Activated naive CD8-positive, alpha-beta T cell treated with anti-CD3 and anti-CD28 coated beads, Interleukin-2, amount 10 ng/mL, durations not matched to agents 7 days and 5 days (primary cell): ENCODE measurements around the gene ATOH8. TPM values are rescaled to one million over a fixed set of nuclear protein-coding genes. Genes with fewer than 3 reads are reported as not detected.

Source experiments
- ATAC-seq: fragments of 150-1000 bp; cut with Tn5 transposase; one replicate; pipeline ENCODE4 v1.10.0; 2021; ENCODE audit warnings: low read depth, moderate library complexity
- POLR2A ChIA-PET: fragments of 350-600 bp; sonication (Branson Sonifier 250); formaldehyde crosslinking; loops from one replicate; lab custom pipeline; 2021; ENCODE audit warnings: antibody characterized with exemption; lab: Charles Lee
- DNase-seq: peaks from one replicate; pipeline ENCODE4 v3.0.0; 2021
- H3K27ac Mint-ChIP-seq: one replicate; pipeline ENCODE4 v1.8.0; 2022; ENCODE audit warnings: mild to moderate bottlenecking, mixed read lengths
- H3K27me3 Mint-ChIP-seq: one replicate; pipeline ENCODE4 v1.8.0; 2022; ENCODE audit warnings: mild to moderate bottlenecking, moderate library complexity, mixed read lengths
- H3K36me3 Mint-ChIP-seq: one replicate; pipeline ENCODE4 v1.8.0; 2021; ENCODE audit warnings: mild to moderate bottlenecking, mixed read lengths
- H3K4me1 Mint-ChIP-seq: one replicate; pipeline ENCODE4 v1.8.0; 2021; ENCODE audit warnings: mixed read lengths
- H3K4me3 Mint-ChIP-seq: one replicate; pipeline ENCODE4 v1.8.0; 2022; ENCODE audit warnings: mild to moderate bottlenecking, moderate library complexity, mixed read lengths
- H3K9me3 Mint-ChIP-seq: one replicate; pipeline ENCODE4 v1.8.0; 2021; ENCODE audit warnings: mixed read lengths
- total RNA-seq, 2 experiments: library from RNA; stranded (reverse); gene quantifications; one replicate each; pipeline ENCODE4 v1.2.3, GENCODE V29; 2021

The ATOH8 gene, protein sequence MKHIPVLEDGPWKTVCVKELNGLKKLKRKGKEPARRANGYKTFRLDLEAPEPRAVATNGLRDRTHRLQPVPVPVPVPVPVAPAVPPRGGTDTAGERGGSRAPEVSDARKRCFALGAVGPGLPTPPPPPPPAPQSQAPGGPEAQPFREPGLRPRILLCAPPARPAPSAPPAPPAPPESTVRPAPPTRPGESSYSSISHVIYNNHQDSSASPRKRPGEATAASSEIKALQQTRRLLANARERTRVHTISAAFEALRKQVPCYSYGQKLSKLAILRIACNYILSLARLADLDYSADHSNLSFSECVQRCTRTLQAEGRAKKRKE
- not detected for total RNA-seq

GRCh38 chr2:85753525-85754312 lies at the start of gene ATOH8:
ATOH8 (plus strand) TSS chr2:85753991; CDS start chr2:85754190, 199 bp downstream.
- no peak within 1 kb of the TSS for H3K27ac Mint-ChIP-seq
- peaks cover 10% of the 10 kb centered on the region for H3K4me1 Mint-ChIP-seq
- H3K9me3 Mint-ChIP-seq = no peaks in the 10 kb centered on the region
- peaks cover 69% of the 10 kb centered on the region for H3K27me3 Mint-ChIP-seq
- POLR2A ChIA-PET = interaction anchor here (1.1 kb wide), 1 partner anchor 18 kb away, joined by 3 read pairs; no protein-coding TSS in a partner anchor
- ATAC-seq = peak; percentile 1
- H3K36me3 Mint-ChIP-seq = no peaks in the 10 kb centered on the region
- peak; percentile 68 for DNase-seq
- H3K4me3 Mint-ChIP-seq = peak within 1 kb of the TSS; percentile 85

DNA sequence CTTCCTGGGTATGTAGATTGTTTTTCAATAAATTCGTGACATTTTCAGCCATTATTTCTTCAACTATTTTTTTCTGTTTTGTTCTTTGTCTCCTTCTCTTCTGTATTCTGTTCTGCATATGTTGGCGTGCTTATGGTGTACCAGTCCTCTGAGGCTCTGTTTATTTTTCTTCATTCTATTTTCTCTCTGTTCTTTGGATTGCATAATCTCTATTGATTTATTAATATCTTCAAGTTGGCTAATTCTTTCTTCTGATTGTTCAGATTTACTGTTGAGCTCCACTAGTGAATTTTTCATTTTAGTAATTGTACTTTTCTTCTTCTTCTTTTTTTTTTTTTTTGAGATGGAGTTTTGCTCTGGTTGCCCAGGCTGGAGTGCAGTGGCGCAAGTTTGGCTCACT lies 49.8 kb upstream of the ATOH8 start:
- no peaks in the 10 kb centered on the region for H3K36me3 Mint-ChIP-seq
- POLR2A ChIA-PET = interaction anchor here (1.4 to 3.5 kb wide), 2 partner anchors 11 to 23 kb away, joined by 6 to 15 read pairs; no protein-coding TSS in a partner anchor
- no peak for ATAC-seq
- H3K27ac Mint-ChIP-seq = no peak overlapping the region
- H3K4me1 Mint-ChIP-seq = peaks cover 41% of the 10 kb centered on the region
- H3K27me3 Mint-ChIP-seq = peaks cover 17% of the 10 kb centered on the region
- H3K4me3 Mint-ChIP-seq = no peak overlapping the region
- no peak for DNase-seq
- no peaks in the 10 kb centered on the region for H3K9me3 Mint-ChIP-seq

GRCh38 chr2:85704800-85705679 lies 48.8 kb upstream of the ATOH8 start:
- ATAC-seq = peak; percentile 44
- Mint-ChIP-seq H3K4me1 (peaks cover 41% of the 10 kb centered on the region), H3K27me3 (peaks cover 17% of the 10 kb centered on the region), H3K4me3 (peak overlapping the region; percentile 44), H3K9me3 (no peaks in the 10 kb centered on the region), H3K36me3 (no peaks in the 10 kb centered on the region), H3K27ac (peak overlapping the region; percentile 51)
- POLR2A ChIA-PET = interaction anchor here (0.6 to 3.5 kb wide), 4 partner anchors 10 to 89 kb away, joined by 3 to 15 read pairs (median 4); partner anchors contain the start of gene USP39
- no peak for DNase-seq

DNA sequence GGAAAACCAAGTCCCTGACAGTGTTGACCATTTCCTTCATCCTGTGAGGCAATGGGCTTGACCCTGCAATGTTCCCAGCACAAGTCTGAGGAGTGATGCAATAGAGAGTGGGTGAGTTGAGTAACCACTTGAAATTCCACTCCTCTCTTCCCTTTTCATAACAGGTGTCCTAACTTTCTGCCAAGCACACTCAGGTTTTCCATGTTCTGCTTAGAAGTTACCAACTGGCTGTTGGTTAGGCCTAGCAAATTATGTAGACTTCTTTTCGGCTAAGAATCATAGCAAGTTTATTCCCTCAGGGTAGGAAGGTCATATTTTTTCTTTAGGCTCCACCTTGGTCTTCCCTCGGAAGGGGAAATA lies 48.1 kb upstream of the ATOH8 start:
- H3K27ac Mint-ChIP-seq = peak overlapping the region; percentile 51
- DNase-seq = no peak
- peaks cover 17% of the 10 kb centered on the region for H3K27me3 Mint-ChIP-seq
- no peaks in the 10 kb centered on the region for H3K36me3 Mint-ChIP-seq
- ATAC-seq = no peak
- peaks cover 47% of the 10 kb centered on the region for H3K4me1 Mint-ChIP-seq
- no peaks in the 10 kb centered on the region for H3K9me3 Mint-ChIP-seq
- H3K4me3 Mint-ChIP-seq = no peak overlapping the region
- POLR2A ChIA-PET = interaction anchor here (0.6 to 3.5 kb wide), 4 partner anchors 9 to 90 kb away, joined by 3 to 15 read pairs (median 4); partner anchors contain the start of gene USP39

GRCh38 chr2:85706063-85706462 lies 47.7 kb upstream of the ATOH8 start:
- Mint-ChIP-seq H3K9me3 (no peaks in the 10 kb centered on the region), H3K4me3 (no peak overlapping the region), H3K4me1 (peaks cover 47% of the 10 kb centered on the region), H3K27me3 (peaks cover 17% of the 10 kb centered on the region), H3K27ac (peak overlapping the region; percentile 51), H3K36me3 (no peaks in the 10 kb centered on the region)
- POLR2A ChIA-PET = interaction anchor here (0.6 to 3.5 kb wide), 3 partner anchors 9 to 90 kb away, joined by 3 to 15 read pairs (median 3); partner anchors contain the start of gene USP39
- DNase-seq (no peak), ATAC-seq (no peak)

DNA sequence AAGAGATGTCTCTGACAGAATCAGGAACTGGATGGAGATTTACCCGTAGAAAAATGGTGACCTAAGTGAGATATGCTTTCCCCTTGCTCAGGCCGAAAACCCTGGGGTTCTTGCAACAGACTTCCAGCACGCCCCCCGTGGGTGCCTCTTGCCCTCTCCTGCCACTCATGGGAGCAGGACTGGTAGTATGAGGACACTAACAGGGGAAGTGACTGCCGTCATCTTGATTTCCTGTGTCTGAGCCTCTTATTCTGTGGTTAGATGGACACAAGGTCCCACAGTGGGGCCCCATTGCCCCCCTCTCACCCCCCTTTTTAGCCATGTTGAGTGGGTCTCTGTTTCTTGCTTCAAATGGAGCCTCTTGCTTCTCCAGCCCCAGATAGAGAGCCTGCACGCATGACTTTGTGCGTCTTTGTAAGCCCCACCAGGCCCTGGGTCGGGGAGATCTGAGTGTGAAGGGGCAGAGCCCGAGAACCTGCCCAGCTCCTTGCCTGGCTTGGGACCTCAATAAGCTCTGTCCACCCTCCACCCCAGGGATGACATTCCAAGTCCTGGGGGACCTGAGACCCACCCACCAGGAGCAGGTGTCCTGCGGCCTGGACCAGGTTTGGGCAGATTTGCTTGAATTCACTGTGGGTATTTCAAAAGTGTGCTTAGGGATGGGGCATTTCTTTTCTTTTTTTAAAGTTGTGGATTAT lies 47.0 kb upstream of the ATOH8 start:
- DNase-seq = no peak
- ATAC-seq = peak; percentile 9
- POLR2A ChIA-PET = interaction anchor here (1.4 kb wide), 1 partner anchor 28 kb away, joined by 5 read pairs; no protein-coding TSS in a partner anchor
- Mint-ChIP-seq H3K9me3 (no peaks in the 10 kb centered on the region), H3K27ac (peak overlapping the region; percentile 70), H3K27me3 (peaks cover 17% of the 10 kb centered on the region), H3K4me1 (peaks cover 45% of the 10 kb centered on the region), H3K36me3 (no peaks in the 10 kb centered on the region), H3K4me3 (peak overlapping the region; percentile 33)

GRCh38 chr2:85707304-85707703 lies 46.5 kb upstream of the ATOH8 start:
- H3K4me3 Mint-ChIP-seq = peak overlapping the region; percentile 33
- peak overlapping the region; percentile 70 for H3K27ac Mint-ChIP-seq
- POLR2A ChIA-PET = interaction anchor here (1.4 kb wide), 1 partner anchor 28 kb away, joined by 5 read pairs; no protein-coding TSS in a partner anchor
- peaks cover 43% of the 10 kb centered on the region for H3K4me1 Mint-ChIP-seq
- H3K27me3 Mint-ChIP-seq = peaks cover 16% of the 10 kb centered on the region
- no peaks in the 10 kb centered on the region for H3K36me3 Mint-ChIP-seq
- ATAC-seq (peak; percentile 84), DNase-seq (no peak)
- H3K9me3 Mint-ChIP-seq = no peaks in the 10 kb centered on the region

DNA sequence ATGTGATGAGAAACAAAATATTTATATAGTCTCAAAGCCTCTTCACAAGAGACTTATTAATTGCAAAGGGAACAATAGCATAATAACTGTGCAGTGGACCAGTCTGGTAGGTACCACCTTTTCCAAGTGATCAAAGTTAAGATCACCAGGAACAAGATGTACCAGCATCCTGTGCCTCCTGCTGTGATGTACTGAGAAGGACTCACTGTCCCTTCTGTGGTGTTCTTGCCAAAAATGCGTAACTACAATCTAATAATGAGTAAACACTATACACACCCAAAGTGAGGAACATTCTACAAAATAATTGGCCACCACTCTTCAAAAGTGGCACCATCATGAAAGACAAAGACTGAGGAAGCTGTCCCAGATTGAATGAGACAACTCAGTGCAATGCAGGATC lies 45.1 kb upstream of the ATOH8 start:
- no peak for DNase-seq
- H3K4me1 Mint-ChIP-seq = peaks cover 37% of the 10 kb centered on the region
- no peak overlapping the region for H3K4me3 Mint-ChIP-seq
- POLR2A ChIA-PET = no interaction called here
- peaks cover 8% of the 10 kb centered on the region for H3K27me3 Mint-ChIP-seq
- no peak for ATAC-seq
- no peak overlapping the region for H3K27ac Mint-ChIP-seq
- H3K9me3 Mint-ChIP-seq = no peaks in the 10 kb centered on the region
- H3K36me3 Mint-ChIP-seq = no peaks in the 10 kb centered on the region

DNA sequence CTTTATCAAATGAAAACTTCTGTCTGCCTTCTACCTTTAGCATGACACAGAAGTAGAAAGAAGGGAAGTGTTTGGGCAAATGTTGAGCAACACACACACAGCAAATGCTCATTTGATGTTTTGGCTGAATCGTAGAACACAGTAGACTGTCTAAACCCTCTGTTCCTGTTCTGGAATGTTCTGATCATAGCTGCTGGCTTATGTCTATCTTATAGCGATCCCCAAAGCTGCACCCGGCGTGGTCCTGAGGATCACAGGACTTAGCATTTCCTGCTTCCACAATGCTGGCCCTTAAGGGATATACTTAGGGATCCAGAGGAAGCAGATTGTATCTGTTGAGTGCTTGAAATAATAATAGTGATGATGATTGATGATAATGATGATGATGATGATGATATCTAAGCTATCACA lies 44.4 kb upstream of the ATOH8 start:
- POLR2A ChIA-PET = no interaction called here
- DNase-seq (no peak), ATAC-seq (no peak)
- no peaks in the 10 kb centered on the region for H3K36me3 Mint-ChIP-seq
- peaks cover 3% of the 10 kb centered on the region for H3K27me3 Mint-ChIP-seq
- no peak overlapping the region for H3K27ac Mint-ChIP-seq
- no peak overlapping the region for H3K4me3 Mint-ChIP-seq
- H3K4me1 Mint-ChIP-seq = peaks cover 42% of the 10 kb centered on the region
- no peaks in the 10 kb centered on the region for H3K9me3 Mint-ChIP-seq

DNA sequence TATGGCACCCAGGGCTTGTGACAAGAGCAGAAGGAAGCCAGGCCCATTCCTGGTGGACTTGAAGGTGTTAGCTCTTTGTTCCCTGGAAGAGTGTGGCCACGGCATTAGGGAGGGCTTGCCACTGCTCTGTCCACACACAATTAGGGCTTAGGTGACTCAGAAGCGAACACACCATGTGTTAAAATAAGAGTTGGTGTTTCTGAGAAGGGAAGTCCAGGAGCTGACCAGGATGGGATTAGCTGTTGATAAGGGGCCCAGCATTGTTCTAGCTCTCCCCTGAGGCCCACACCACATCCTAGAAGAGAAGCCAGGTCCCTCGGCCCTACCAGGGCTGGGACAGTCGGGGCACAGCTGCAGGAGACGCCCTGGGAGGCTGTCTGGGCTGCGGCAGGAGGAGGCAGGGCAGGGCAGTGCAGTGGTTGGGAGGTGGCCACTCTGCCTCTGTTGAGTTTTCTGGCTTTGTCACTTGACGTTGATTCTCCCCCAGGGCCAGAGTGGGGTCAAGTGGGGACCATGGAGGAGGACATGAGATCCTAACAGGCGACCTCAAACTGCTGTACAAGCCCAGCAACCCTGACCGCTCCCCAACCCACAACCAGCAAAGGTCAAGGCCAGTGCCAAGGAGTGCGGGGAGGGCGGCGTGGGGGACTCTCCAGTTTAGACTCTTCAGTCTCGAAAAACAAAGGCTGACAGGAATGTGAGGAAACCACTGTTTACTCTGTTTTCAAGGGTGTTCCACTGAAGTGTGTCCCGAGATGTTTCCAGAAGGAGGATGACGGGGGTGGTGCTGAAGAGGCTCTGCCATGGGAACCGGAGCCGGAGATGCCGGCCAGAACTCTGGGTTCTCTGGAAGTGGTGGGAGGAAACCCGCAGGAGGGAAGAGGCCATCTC lies 42.9 kb upstream of the ATOH8 start:
- ATAC-seq = no peak
- no peak for DNase-seq
- no peaks in the 10 kb centered on the region for H3K9me3 Mint-ChIP-seq
- peaks cover 38% of the 10 kb centered on the region for H3K4me1 Mint-ChIP-seq
- H3K27ac Mint-ChIP-seq = peak overlapping the region; percentile 38
- no peak overlapping the region for H3K4me3 Mint-ChIP-seq
- no peaks in the 10 kb centered on the region for H3K36me3 Mint-ChIP-seq
- POLR2A ChIA-PET = no interaction called here
- peaks cover 3% of the 10 kb centered on the region for H3K27me3 Mint-ChIP-seq

- Mint-ChIP-seq H3K27me3 (peaks cover 3% of the 10 kb centered on the region), H3K9me3 (no peaks in the 10 kb centered on the region), H3K4me3 (no peak overlapping the region), H3K36me3 (no peaks in the 10 kb centered on the region), H3K4me1 (peaks cover 39% of the 10 kb centered on the region), H3K27ac (no peak overlapping the region)
- no peak for ATAC-seq
- POLR2A ChIA-PET = no interaction called here
- no peak for DNase-seq
Observed at GRCh38 chr2:85711578-85712060, 42.2 kb upstream of the ATOH8 start.
